Neural cell (in vitro differentiated cells): ENCODE measurements around the gene TRIM2. TPM values are rescaled to one million over a fixed set of nuclear protein-coding genes. Genes with fewer than 3 reads are reported as not detected.

Source experiments
- H2AFZ ChIP-seq: fragments of 200-600, 300-800 bp; sonication (generic), shearing (Covaris generic); 2 replicates; pipeline ENCODE4 v1.6.0; 2014; ENCODE audit warnings: low read depth, mild to moderate bottlenecking, antibody characterized with exemption, low read length, moderate library complexity
- H3F3A ChIP-seq: fragments of 200-600 bp; shearing (Covaris generic); 2 replicates; pipeline ENCODE4 v1.6.1; 2016; ENCODE audit warnings: mild to moderate bottlenecking, moderate library complexity, mixed read lengths, antibody characterized with exemption, low read length; ENCODE audit not compliant: insufficient read depth, poor library complexity, severe bottlenecking
- H3K27ac ChIP-seq: fragments of 200-600, 300-800 bp; sonication (generic), shearing (Covaris generic); 2 replicates; pipeline ENCODE4 v1.5.1; 2014; ENCODE audit warnings: mild to moderate bottlenecking, low read length, moderate library complexity
- H3K27me3 ChIP-seq: fragments of 300-800, 200-600 bp; sonication (generic), shearing (Covaris generic); 2 replicates; pipeline ENCODE4 v1.6.0; 2014; ENCODE audit warnings: mild to moderate bottlenecking, low read depth, low read length, moderate library complexity; ENCODE audit not compliant: insufficient read depth
- H3K36me3 ChIP-seq: fragments of 300-800, 200-600 bp; sonication (generic), shearing (Covaris generic); 2 replicates; pipeline ENCODE4 v1.5.1; 2014; ENCODE audit warnings: mild to moderate bottlenecking, antibody characterized with exemption, low read length, moderate library complexity; ENCODE audit not compliant: insufficient read depth
- H3K4me2 ChIP-seq: fragments of 300-800, 200-600 bp; sonication (generic), shearing (Covaris generic); 2 replicates; pipeline ENCODE4 v1.6.0; 2014; ENCODE audit warnings: mild to moderate bottlenecking, low read length
- H3K4me3 ChIP-seq: fragments of 300-800, 200-600 bp; sonication (generic), shearing (Covaris generic); 2 replicates; pipeline ENCODE4 v1.5.1; 2014; ENCODE audit warnings: mild to moderate bottlenecking, low read length, moderate library complexity
- H3K79me2 ChIP-seq: fragments of 200-600 bp; shearing (Covaris generic); replicated peaks from 2 replicates; pipeline ENCODE4 v1.6.0; 2014; ENCODE audit warnings: mild to moderate bottlenecking, low read length, moderate library complexity; ENCODE audit not compliant: insufficient read depth
- H3K9ac ChIP-seq: fragments of 300-800, 200-600 bp; sonication (generic), shearing (Covaris generic); 2 replicates; pipeline ENCODE4 v1.6.1; 2016; ENCODE audit warnings: mild to moderate bottlenecking, low read length, mixed read lengths
- H3K9me2 ChIP-seq: fragments of 200-600 bp; shearing (Covaris generic); 2 replicates; pipeline ENCODE4 v1.6.1; 2016; ENCODE audit warnings: mild to moderate bottlenecking, low read length, mixed read lengths; ENCODE audit not compliant: insufficient read depth
- H3K9me3 ChIP-seq: fragments of 200-600, 300-800 bp; sonication (generic), shearing (Covaris generic); 2 replicates; pipeline ENCODE4 v1.6.1; 2016; ENCODE audit warnings: mild to moderate bottlenecking, mixed run types, low read length, moderate library complexity, mixed read lengths
- H4K20me1 ChIP-seq: fragments of 200-600 bp; shearing (Covaris generic); 2 replicates; pipeline ENCODE4 v1.6.1; 2016; ENCODE audit warnings: mild to moderate bottlenecking, mixed run types; ENCODE audit not compliant: insufficient read depth
- EP300 ChIP-seq: fragments of 450-650 bp; conservative IDR thresholded peaks from 2 replicates; pipeline ENCODE4 v1.6.1; 2014; ENCODE audit warnings: antibody characterized with exemption, mild to moderate bottlenecking, moderate library complexity; ENCODE audit not compliant: poor library complexity, severe bottlenecking
- EZH2 ChIP-seq: fragments of 200-600, 300-800 bp; shearing (Covaris generic), sonication (generic); IDR thresholded peaks from 2 replicates; pipeline ENCODE4 v1.6.1; 2014; ENCODE audit warnings: antibody characterized with exemption, low read length, borderline replicate concordance, mild to moderate bottlenecking; ENCODE audit not compliant: insufficient read depth, poor library complexity, severe bottlenecking
- MXI1 ChIP-seq: fragments of 450-650 bp; conservative IDR thresholded peaks from 2 replicates; pipeline ENCODE4 v1.6.1; 2014; ENCODE audit warnings: antibody characterized with exemption, mild to moderate bottlenecking; ENCODE audit not compliant: poor library complexity, severe bottlenecking
- POLR2AphosphoS5 ChIP-seq: IDR thresholded peaks from 2 replicates; pipeline ENCODE4 v1.6.1; 2012
- RAD21 ChIP-seq: fragments of 450-650 bp; conservative IDR thresholded peaks from 2 replicates; pipeline ENCODE4 v1.6.1; 2014; ENCODE audit warnings: antibody characterized with exemption, mild to moderate bottlenecking, moderate library complexity
- SMC3 ChIP-seq: fragments of 450-650 bp; conservative IDR thresholded peaks from 2 replicates; pipeline ENCODE4 v1.6.1; 2014; ENCODE audit warnings: antibody characterized with exemption, mild to moderate bottlenecking, moderate library complexity; ENCODE audit not compliant: poor library complexity
- TAF1 ChIP-seq: IDR thresholded peaks from 2 replicates; pipeline ENCODE4 v1.6.1; 2012; ENCODE audit warnings: low read depth
- polyA plus RNA-seq: library from polyadenylated mRNA; depleted of rRNA; stranded (reverse); fragments of >200 nt; gene quantifications from 2 replicates; pipeline ENCODE4 v1.2.3, GENCODE V29; 2014
- TF ChIP-seq, protein P1 (sequence below): IDR thresholded peaks from 2 replicates; pipeline ENCODE4 v1.6.1; 2012; ENCODE audit warnings: borderline replicate concordance
- TF ChIP-seq, protein P2 (sequence below): fragments of 450-650 bp; IDR thresholded peaks from 2 replicates; pipeline ENCODE4 v1.5.1; 2014; ENCODE audit warnings: antibody characterized with exemption, mild to moderate bottlenecking, moderate library complexity; ENCODE audit not compliant: poor library complexity, severe bottlenecking

Gene TRIM2
- polyA plus RNA-seq, 1 donor from 2014 or later = 261 TPM

DNA sequence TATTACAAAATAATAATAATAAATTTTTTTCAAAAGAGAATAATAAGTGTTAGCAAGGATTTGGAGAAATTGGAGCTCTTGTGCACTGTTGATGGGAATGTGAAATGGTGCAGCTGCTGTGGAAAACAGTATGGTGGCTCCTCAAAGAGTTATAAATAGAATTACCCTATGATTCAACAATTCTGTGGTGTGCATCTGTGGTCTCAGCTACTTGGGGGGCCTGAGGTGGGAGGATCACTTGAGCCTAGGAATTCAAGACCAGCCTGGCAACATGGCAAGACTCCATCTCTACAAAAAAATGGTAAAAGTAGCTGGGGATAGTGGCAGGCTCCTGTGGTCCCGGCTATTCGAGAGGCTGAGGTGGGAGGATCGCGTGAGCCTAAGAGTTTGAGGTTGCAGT lies 159.8 kb downstream of the TRIM2 start:
- no peak overlapping the region for H3K27ac ChIP-seq
- H3K79me2 ChIP-seq = no peaks in the 10 kb centered on the region
- H3K27me3 ChIP-seq = no peaks in the 10 kb centered on the region
- no peaks in the 10 kb centered on the region for H3K9me3 ChIP-seq
- H4K20me1 ChIP-seq = no peaks in the 10 kb centered on the region
- no peak overlapping the region for H2AFZ ChIP-seq
- no peak overlapping the region for H3K4me2 ChIP-seq
- H3K36me3 ChIP-seq = no peaks in the 10 kb centered on the region
- H3K9ac ChIP-seq = no peak overlapping the region
- H3K4me3 ChIP-seq = no peak overlapping the region
- no peaks in the 10 kb centered on the region for H3K9me2 ChIP-seq
- H3F3A ChIP-seq = no peaks in the 10 kb centered on the region
- TF ChIP-seq MXI1 = no peak
- TF ChIP-seq, protein P1, sequence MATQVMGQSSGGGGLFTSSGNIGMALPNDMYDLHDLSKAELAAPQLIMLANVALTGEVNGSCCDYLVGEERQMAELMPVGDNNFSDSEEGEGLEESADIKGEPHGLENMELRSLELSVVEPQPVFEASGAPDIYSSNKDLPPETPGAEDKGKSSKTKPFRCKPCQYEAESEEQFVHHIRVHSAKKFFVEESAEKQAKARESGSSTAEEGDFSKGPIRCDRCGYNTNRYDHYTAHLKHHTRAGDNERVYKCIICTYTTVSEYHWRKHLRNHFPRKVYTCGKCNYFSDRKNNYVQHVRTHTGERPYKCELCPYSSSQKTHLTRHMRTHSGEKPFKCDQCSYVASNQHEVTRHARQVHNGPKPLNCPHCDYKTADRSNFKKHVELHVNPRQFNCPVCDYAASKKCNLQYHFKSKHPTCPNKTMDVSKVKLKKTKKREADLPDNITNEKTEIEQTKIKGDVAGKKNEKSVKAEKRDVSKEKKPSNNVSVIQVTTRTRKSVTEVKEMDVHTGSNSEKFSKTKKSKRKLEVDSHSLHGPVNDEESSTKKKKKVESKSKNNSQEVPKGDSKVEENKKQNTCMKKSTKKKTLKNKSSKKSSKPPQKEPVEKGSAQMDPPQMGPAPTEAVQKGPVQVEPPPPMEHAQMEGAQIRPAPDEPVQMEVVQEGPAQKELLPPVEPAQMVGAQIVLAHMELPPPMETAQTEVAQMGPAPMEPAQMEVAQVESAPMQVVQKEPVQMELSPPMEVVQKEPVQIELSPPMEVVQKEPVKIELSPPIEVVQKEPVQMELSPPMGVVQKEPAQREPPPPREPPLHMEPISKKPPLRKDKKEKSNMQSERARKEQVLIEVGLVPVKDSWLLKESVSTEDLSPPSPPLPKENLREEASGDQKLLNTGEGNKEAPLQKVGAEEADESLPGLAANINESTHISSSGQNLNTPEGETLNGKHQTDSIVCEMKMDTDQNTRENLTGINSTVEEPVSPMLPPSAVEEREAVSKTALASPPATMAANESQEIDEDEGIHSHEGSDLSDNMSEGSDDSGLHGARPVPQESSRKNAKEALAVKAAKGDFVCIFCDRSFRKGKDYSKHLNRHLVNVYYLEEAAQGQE = no peak
- TF ChIP-seq EZH2 = no peak
- no peak for TF ChIP-seq SMC3
- no peak for TF ChIP-seq EP300
- no peak for TF ChIP-seq POLR2AphosphoS5
- TF ChIP-seq, protein P2, sequence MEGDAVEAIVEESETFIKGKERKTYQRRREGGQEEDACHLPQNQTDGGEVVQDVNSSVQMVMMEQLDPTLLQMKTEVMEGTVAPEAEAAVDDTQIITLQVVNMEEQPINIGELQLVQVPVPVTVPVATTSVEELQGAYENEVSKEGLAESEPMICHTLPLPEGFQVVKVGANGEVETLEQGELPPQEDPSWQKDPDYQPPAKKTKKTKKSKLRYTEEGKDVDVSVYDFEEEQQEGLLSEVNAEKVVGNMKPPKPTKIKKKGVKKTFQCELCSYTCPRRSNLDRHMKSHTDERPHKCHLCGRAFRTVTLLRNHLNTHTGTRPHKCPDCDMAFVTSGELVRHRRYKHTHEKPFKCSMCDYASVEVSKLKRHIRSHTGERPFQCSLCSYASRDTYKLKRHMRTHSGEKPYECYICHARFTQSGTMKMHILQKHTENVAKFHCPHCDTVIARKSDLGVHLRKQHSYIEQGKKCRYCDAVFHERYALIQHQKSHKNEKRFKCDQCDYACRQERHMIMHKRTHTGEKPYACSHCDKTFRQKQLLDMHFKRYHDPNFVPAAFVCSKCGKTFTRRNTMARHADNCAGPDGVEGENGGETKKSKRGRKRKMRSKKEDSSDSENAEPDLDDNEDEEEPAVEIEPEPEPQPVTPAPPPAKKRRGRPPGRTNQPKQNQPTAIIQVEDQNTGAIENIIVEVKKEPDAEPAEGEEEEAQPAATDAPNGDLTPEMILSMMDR = no peak
- TF ChIP-seq RAD21 = no peak
- no peak for TF ChIP-seq TAF1

DNA sequence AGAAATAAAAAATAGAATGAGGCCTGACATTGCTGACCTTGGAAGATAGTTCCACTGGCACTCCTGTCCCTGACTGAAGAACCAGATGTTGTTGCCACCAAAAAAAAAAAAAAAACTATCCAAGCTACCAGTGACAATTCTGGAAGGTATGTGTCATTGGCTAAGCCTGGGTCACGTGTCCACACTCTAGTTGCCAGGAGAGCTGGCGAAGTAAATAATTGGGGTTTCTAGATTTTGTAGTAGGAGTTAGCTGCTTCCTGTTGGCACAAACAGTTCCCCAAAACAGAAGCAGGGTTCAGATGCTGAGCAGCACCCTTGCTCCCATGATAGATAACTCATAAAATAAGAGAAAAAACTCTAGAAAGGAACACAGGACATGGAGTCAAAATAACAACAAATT lies 160.8 kb downstream of the TRIM2 start:
- Histone ChIP-seq H3K4me2 (no peak overlapping the region), H4K20me1 (no peaks in the 10 kb centered on the region), H3K9me2 (no peaks in the 10 kb centered on the region), H2AFZ (no peak overlapping the region), H3F3A (no peaks in the 10 kb centered on the region), H3K79me2 (no peaks in the 10 kb centered on the region), H3K9ac (no peak overlapping the region), H3K27me3 (no peaks in the 10 kb centered on the region), H3K4me3 (no peak overlapping the region), H3K36me3 (no peaks in the 10 kb centered on the region), H3K9me3 (no peaks in the 10 kb centered on the region), H3K27ac (no peak overlapping the region)
- TF ChIP-seq MXI1 (no peak), POLR2AphosphoS5 (no peak), SMC3 (no peak), EP300 (no peak), EZH2 (no peak), TAF1 (no peak), RAD21 (no peak)
- TF ChIP-seq, protein P2 = no peak
- TF ChIP-seq, protein P1 = no peak
